Thyroid gland (tissue), 4 donors: ENCODE results near the gene CHST9.

ENCODE experiments used
- CTCF ChIP-seq, 6 experiments: fragments of 200-600 bp in 3 of 6; fragments of 450-650 bp in 3 of 6; sonication (generic) in 3 of 6; IDR thresholded peaks; one replicate each; pipeline ENCODE4 v1.5.1; 2016 to 2019; ENCODE audit warnings: antibody characterized with exemption in 6 of 6, mild to moderate bottlenecking in 2 of 6, inconsistent platforms in 1 of 6, moderate library complexity in 1 of 6
- POLR2A ChIP-seq, 2 donors: fragments of 450-650 bp; IDR thresholded peaks; one replicate each; pipeline ENCODE4 v1.6.1; 2017; ENCODE audit warnings: antibody characterized with exemption in 2 of 2, mild to moderate bottlenecking in 2 of 2, moderate library complexity in 1 of 2

- TF ChIP-seq CTCF (IDR thresholded peaks at IDR 0.05) (no peak), POLR2A (IDR thresholded peaks at IDR 0.05) (no peak)
Observed at GRCh38 chr18:27165412-27165811, 19.7 kb downstream of the CHST9 start.
